Hepatocyte (in vitro differentiated cells): ENCODE results near the gene FBRSL1. TPM values are rescaled to one million over a fixed set of nuclear protein-coding genes. Genes with fewer than 3 reads are reported as not detected.

Experiments
- DNase-seq: peaks from one replicate; pipeline ENCODE4 v3.0.0-alpha.2; 2016; ENCODE audit warnings: low spot score
- H2AFZ ChIP-seq: fragments of 200-600 bp; sonication (generic); 2 replicates; pipeline ENCODE4 v1.6.0; 2016; ENCODE audit warnings: antibody characterized with exemption, mild to moderate bottlenecking
- H3K27ac ChIP-seq: fragments of 200-600 bp; sonication (generic); 2 replicates; pipeline ENCODE4 v1.5.1; 2016; ENCODE audit warnings: mild to moderate bottlenecking
- H3K27me3 ChIP-seq: fragments of 200-600 bp; sonication (generic); 2 replicates; pipeline ENCODE4 v1.6.1; 2016
- H3K36me3 ChIP-seq: fragments of 200-600 bp; sonication (generic); replicated peaks from 2 replicates; pipeline ENCODE4 v1.5.1; 2016; ENCODE audit warnings: low read depth; ENCODE audit not compliant: insufficient read depth
- H3K4me1 ChIP-seq: fragments of 200-600 bp; sonication (generic); 2 replicates; pipeline ENCODE4 v1.5.1; 2016; ENCODE audit warnings: mild to moderate bottlenecking, moderate library complexity; ENCODE audit not compliant: insufficient read depth
- H3K4me2 ChIP-seq: fragments of 200-600 bp; sonication (generic); 2 replicates; pipeline ENCODE4 v1.6.0; 2016
- H3K4me3 ChIP-seq: fragments of 200-600 bp; sonication (generic); 2 replicates; pipeline ENCODE4 v1.5.1; 2016; ENCODE audit warnings: mild to moderate bottlenecking
- H3K79me2 ChIP-seq: fragments of 200-600 bp; sonication (generic); 2 replicates; pipeline ENCODE4 v1.6.0; 2017; ENCODE audit warnings: mild to moderate bottlenecking
- H3K9me2 ChIP-seq: fragments of 200-600 bp; sonication (generic); replicated peaks from 2 replicates; pipeline ENCODE4 v1.6.0; 2017; ENCODE audit warnings: mild to moderate bottlenecking; ENCODE audit not compliant: insufficient read depth
- H3K9me3 ChIP-seq: fragments of 200-600 bp; sonication (generic); 2 replicates; pipeline ENCODE4 v1.5.1; 2016; ENCODE audit warnings: low read depth, mild to moderate bottlenecking
- H4K20me1 ChIP-seq: fragments of 200-600 bp; sonication (generic); 2 replicates; pipeline ENCODE4 v1.6.0; 2016; ENCODE audit warnings: mild to moderate bottlenecking; ENCODE audit not compliant: insufficient read depth, poor library complexity, severe bottlenecking
- EZH2 ChIP-seq: fragments of 200-600 bp; sonication (generic); IDR thresholded peaks from 2 replicates; pipeline ENCODE4 v1.6.1; 2016; ENCODE audit warnings: antibody characterized with exemption, mild to moderate bottlenecking, borderline replicate concordance
- EZH2phosphoT487 ChIP-seq: fragments of 200-600 bp; sonication (generic); IDR thresholded peaks from one replicate; pipeline ENCODE4 v1.6.1; 2018; ENCODE audit warnings: antibody characterized with exemption, mild to moderate bottlenecking, low read depth, moderate library complexity; ENCODE audit not compliant: unreplicated experiment, severe bottlenecking
- WGBS: methylation state at CpG from one replicate; pipeline ENCODE4 v1.1.6; 2016; ENCODE audit warnings: low lambda C conversion rate; ENCODE audit errors: missing lambda C conversion rate; 5-methylcytosine and 5-hydroxymethylcytosine counted together
- polyA plus RNA-seq: library from polyadenylated mRNA; unstranded; fragments of >200 nt; fragmentation: Nextera tagmentation; extraction: Ambion mirVana; gene quantifications from 2 replicates; pipeline ENCODE4 v1.2.1, GENCODE V29; 2016
- total RNA-seq: library from RNA; depleted of rRNA; stranded (reverse); fragments of >200 nt; gene quantifications from 2 replicates; pipeline ENCODE4 v1.2.3, GENCODE V29; 2014
- TF ChIP-seq, protein P1 (sequence below): fragments of 200-600 bp; sonication (generic); IDR thresholded peaks from 2 replicates; pipeline ENCODE4 v1.5.1; 2016; ENCODE audit warnings: antibody characterized with exemption, mild to moderate bottlenecking; ENCODE audit not compliant: poor library complexity

FBRSL1 gene
- total and polyA plus RNA-seq, 2 experiments from 2014 or later = 18.5 to 61.1 TPM

DNA sequence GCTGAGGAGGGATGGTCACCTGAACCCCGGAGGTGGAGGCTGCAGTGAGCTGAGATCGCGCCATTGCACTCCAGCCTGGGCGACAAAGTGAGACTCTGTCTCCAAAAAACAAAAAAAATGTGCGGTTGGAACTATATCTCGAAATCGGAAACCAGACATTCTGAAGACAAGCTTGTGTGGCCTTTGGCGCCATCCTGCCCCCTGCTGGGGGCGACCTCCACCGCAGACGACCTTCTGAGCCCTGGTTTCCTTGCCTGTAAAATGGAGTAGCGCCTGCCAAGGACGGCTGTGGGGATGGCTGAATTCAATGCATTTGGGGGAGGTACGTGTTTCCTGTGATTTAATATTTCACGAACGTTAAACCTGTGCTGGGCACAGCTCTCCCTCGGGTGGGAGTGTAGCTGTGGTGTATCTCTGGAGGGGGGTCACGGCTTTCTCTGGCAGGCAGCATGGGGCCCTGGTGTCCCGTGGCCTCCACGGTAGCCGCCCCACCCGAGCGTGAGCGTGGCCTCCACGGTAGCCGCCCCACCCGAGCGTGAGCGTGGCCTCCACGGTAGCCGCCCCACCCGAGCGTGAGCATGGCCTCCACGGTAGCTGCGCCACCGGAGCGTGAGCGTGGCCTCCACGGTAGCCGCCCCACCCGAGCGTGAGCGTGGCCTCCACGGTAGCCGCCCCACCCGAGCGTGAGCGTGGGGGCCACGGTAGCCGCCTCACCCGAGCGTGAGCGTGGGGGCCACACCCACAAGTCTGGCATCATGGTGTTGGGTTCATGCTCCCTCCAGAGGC lies 65.1 kb downstream of the FBRSL1 start:
- no peaks in the 10 kb centered on the region for H3K27me3 ChIP-seq
- H3K4me2 ChIP-seq = no peak overlapping the region
- H3K36me3 ChIP-seq = no peaks in the 10 kb centered on the region
- peaks cover 3% of the 10 kb centered on the region for H3K4me1 ChIP-seq
- H4K20me1 ChIP-seq = peaks cover 5% of the 10 kb centered on the region
- 91% methylated on average over 32 of the region's 53 CpGs for WGBS
- H2AFZ ChIP-seq = no peak overlapping the region
- H3K4me3 ChIP-seq = no peak overlapping the region
- no peaks in the 10 kb centered on the region for H3K79me2 ChIP-seq
- H3K9me3 ChIP-seq = no peaks in the 10 kb centered on the region
- no peak for DNase-seq
- TF ChIP-seq EZH2 (no peak), EZH2phosphoT487 (no peak)
- TF ChIP-seq, protein P1, sequence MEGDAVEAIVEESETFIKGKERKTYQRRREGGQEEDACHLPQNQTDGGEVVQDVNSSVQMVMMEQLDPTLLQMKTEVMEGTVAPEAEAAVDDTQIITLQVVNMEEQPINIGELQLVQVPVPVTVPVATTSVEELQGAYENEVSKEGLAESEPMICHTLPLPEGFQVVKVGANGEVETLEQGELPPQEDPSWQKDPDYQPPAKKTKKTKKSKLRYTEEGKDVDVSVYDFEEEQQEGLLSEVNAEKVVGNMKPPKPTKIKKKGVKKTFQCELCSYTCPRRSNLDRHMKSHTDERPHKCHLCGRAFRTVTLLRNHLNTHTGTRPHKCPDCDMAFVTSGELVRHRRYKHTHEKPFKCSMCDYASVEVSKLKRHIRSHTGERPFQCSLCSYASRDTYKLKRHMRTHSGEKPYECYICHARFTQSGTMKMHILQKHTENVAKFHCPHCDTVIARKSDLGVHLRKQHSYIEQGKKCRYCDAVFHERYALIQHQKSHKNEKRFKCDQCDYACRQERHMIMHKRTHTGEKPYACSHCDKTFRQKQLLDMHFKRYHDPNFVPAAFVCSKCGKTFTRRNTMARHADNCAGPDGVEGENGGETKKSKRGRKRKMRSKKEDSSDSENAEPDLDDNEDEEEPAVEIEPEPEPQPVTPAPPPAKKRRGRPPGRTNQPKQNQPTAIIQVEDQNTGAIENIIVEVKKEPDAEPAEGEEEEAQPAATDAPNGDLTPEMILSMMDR = peak; percentile 36
- no peaks in the 10 kb centered on the region for H3K9me2 ChIP-seq
- H3K27ac ChIP-seq = no peak overlapping the region

DNA sequence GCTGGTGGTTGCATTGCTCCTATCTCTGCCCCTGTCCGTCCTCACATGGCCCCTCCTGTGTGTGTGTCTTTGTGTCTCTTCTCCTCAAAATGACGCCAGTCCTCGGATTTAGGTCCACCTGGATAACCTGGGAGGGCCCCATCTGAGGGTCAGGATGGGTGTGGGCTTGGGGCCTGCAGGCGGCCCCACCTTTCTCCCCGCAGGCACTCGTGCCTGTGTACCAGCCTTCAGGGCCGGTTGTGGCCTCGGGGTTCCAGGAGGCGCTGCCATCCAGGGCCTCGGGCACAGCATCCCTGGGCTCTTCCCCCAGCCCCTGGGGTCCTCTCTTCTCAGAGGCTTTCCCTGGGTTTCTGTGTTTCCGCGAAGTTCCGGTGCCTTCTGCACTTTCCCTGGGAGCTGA lies 65.7 kb downstream of the FBRSL1 start:
- peaks cover 4% of the 10 kb centered on the region for H4K20me1 ChIP-seq
- peaks cover 1% of the 10 kb centered on the region for H3K4me1 ChIP-seq
- no peaks in the 10 kb centered on the region for H3K9me2 ChIP-seq
- no peak for TF ChIP-seq EZH2
- TF ChIP-seq, protein P1 = no peak
- TF ChIP-seq EZH2phosphoT487 = no peak
- H3K4me2 ChIP-seq = no peak overlapping the region
- no peaks in the 10 kb centered on the region for H3K79me2 ChIP-seq
- WGBS = 96% methylated on average over 13 of the region's 13 CpGs
- DNase-seq = no peak
- no peak overlapping the region for H3K27ac ChIP-seq
- no peak overlapping the region for H2AFZ ChIP-seq
- no peaks in the 10 kb centered on the region for H3K27me3 ChIP-seq
- H3K9me3 ChIP-seq = no peaks in the 10 kb centered on the region
- H3K4me3 ChIP-seq = no peak overlapping the region
- H3K36me3 ChIP-seq = no peaks in the 10 kb centered on the region

DNA sequence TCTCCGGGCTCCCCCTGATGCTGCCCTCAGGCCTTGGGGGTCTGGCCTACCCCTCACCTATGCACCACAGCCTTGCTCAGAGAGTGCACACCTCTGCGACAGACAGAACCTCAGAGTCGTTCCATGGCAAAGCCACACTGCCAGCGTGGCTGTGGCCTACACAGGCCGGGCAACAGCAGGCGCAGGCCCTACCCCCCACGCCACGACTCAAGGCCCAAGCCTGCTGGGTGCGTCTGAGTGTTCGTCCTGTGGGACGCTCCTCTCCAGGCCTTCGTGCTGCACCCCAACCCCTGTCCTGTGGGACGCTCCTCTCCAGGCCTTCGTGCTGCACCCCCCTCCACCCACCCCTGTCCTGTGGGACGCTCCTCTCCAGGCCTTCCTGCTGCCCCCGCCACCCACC lies 66.3 kb downstream of the FBRSL1 start:
- H4K20me1 ChIP-seq = peaks cover 2% of the 10 kb centered on the region
- WGBS = 96% methylated on average over 8 of the region's 16 CpGs
- no peak for DNase-seq
- no peaks in the 10 kb centered on the region for H3K9me3 ChIP-seq
- no peaks in the 10 kb centered on the region for H3K27me3 ChIP-seq
- no peaks in the 10 kb centered on the region for H3K36me3 ChIP-seq
- peaks cover 2% of the 10 kb centered on the region for H3K79me2 ChIP-seq
- peaks cover 6% of the 10 kb centered on the region for H3K4me1 ChIP-seq
- H3K27ac ChIP-seq = no peak overlapping the region
- no peak for TF ChIP-seq EZH2phosphoT487
- H3K4me3 ChIP-seq = no peak overlapping the region
- H3K9me2 ChIP-seq = no peaks in the 10 kb centered on the region
- no peak overlapping the region for H3K4me2 ChIP-seq
- no peak overlapping the region for H2AFZ ChIP-seq

GRCh38 chr12:132556801-132557200 lies 66.8 kb downstream of the FBRSL1 start:
- H3K27me3 ChIP-seq = no peaks in the 10 kb centered on the region
- H3K79me2 ChIP-seq = peaks cover 8% of the 10 kb centered on the region
- no peaks in the 10 kb centered on the region for H3K9me2 ChIP-seq
- no peak overlapping the region for H3K4me3 ChIP-seq
- TF ChIP-seq EZH2phosphoT487 (no peak), EZH2 (no peak)
- TF ChIP-seq, protein P1 = no peak
- H3K4me1 ChIP-seq = peaks cover 6% of the 10 kb centered on the region
- no peak overlapping the region for H2AFZ ChIP-seq
- H3K36me3 ChIP-seq = no peaks in the 10 kb centered on the region
- no peak for DNase-seq
- H4K20me1 ChIP-seq = peaks cover 7% of the 10 kb centered on the region
- no peak overlapping the region for H3K4me2 ChIP-seq
- H3K9me3 ChIP-seq = no peaks in the 10 kb centered on the region
- H3K27ac ChIP-seq = no peak overlapping the region
- WGBS = 95% methylated on average over 17 of the region's 17 CpGs
